ENCODE measurements around the gene TMEM236.

GRCh38 chr10:17814973-17815372 lies 63.0 kb downstream of the TMEM236 start:
- TF ChIP-seq CTCF (IDR thresholded peaks at IDR 0.05; ENCODE audit: low read depth, low read length) (no peak), POLR2A (IDR thresholded peaks at IDR 0.05; ENCODE audit: extremely low read depth, insufficient read length) (no peak), MYC (IDR thresholded peaks at IDR 0.05; ENCODE audit: low read depth, low read length) (no peak)

Measured in NB4 (cell line).